Kidney (tissue), 14 donors: ENCODE data around the gene XYLT1. TPM values are rescaled to one million over a fixed set of nuclear protein-coding genes. Genes with fewer than 3 reads are reported as not detected.
A peak's percentile ranks its signal among the peaks of the same experiment; 100 is the strongest.

Source experiments
- DNase-seq, 5 donors: peaks; one replicate each; pipeline ENCODE4 v3.0.0-alpha.2; 2013 to 2020
- FAIRE-seq: peaks from 2 replicates; lab custom pipeline; 2012; peaks lifted over from hg19 to GRCh38; lab: Jason Lieb, UNC
- H3K27ac ChIP-seq, 2 donors: one replicate each; pipeline ENCODE4 v1.7.0; 2013; ENCODE audit warnings: low read depth in 2 of 2, low read length in 2 of 2, inconsistent platforms in 1 of 2
- H3K27me3 ChIP-seq: one replicate; pipeline ENCODE4 v1.7.1; 2013; ENCODE audit warnings: low read length, inconsistent platforms; ENCODE audit not compliant: control insufficient read depth, insufficient read depth
- H3K36me3 ChIP-seq, 3 donors: one replicate each; pipeline versions ENCODE4 v1.7.0 to v1.7.1; 2013; ENCODE audit warnings: low read length in 3 of 3, control low read depth in 1 of 3, inconsistent platforms in 1 of 3; ENCODE audit not compliant: insufficient read depth in 3 of 3, control insufficient read depth in 2 of 3
- H3K4me1 ChIP-seq, 3 donors: one replicate each; pipeline versions ENCODE4 v1.7.0 to v1.7.1; 2013; ENCODE audit warnings: low read length in 3 of 3, inconsistent platforms in 1 of 3, low read depth in 1 of 3; ENCODE audit not compliant: control insufficient read depth in 2 of 3, insufficient read depth in 2 of 3
- H3K4me3 ChIP-seq, 3 donors: one replicate each; pipeline versions ENCODE4 v1.7.0 to v1.8.1; 2013; ENCODE audit warnings: low read length in 3 of 3, control low read depth in 1 of 3, inconsistent platforms in 1 of 3
- H3K9ac ChIP-seq, 3 donors: one replicate each; pipeline versions ENCODE4 v1.7.0 to v1.7.1; 2013; ENCODE audit warnings: low read length in 3 of 3, control low read depth in 1 of 3, inconsistent platforms in 1 of 3
- H3K9me3 ChIP-seq, 3 donors: one replicate each; pipeline versions ENCODE4 v1.7.0 to v1.7.1; 2013; ENCODE audit warnings: low read length in 3 of 3, control low read depth in 1 of 3, inconsistent platforms in 1 of 3; ENCODE audit not compliant: control insufficient read depth in 2 of 3, insufficient read depth in 1 of 3
- intact Hi-C: fragments of 100-400 bp; cut with DNase I; formaldehyde crosslinking; loops from one replicate; pipeline ENCODE4 v1.11.1; 2022
- polyA plus RNA-seq: library from polyadenylated mRNA; stranded (reverse); fragments of 350-450 nt; fragmentation: Illumina TruSeq; extraction: RNeasy Lipid Tissue Mini Kit (QIAGEN cat#74804); gene quantifications from one replicate; pipeline ENCODE4 v1.2.3, GENCODE V29; 2014; ENCODE audit warnings: low read depth, low replicate concordance; ENCODE audit not compliant: insufficient read depth
- total RNA-seq: library from RNA; stranded (reverse); fragmentation: NEBNext Ultra II Directional; extraction: Animal tissue kit (Norgen Biotek cat#: 25700); gene quantifications from one replicate; pipeline ENCODE4 v1.2.1, GENCODE V29; 2021
- TF ChIP-seq, protein P1 (sequence below): IDR thresholded peaks from 3 replicates; pipeline ENCODE4 v1.5.1; 2012; ENCODE audit warnings: mild to moderate bottlenecking, moderate library complexity, borderline replicate concordance; ENCODE audit not compliant: insufficient read depth; ENCODE audit errors: extremely low read depth
- donor health status: control.
- donor health status: control.
- donor health status: control.
- donor health status: control.
- donor health status: control.
- donor health status: DM: yes; HTN: yes; CAD: no.
- donor health status: Normal renal cell carcinoma (clear cell type).

Gene XYLT1
- total and polyA plus RNA-seq, 2 donors from 2014 or later, result 0.52 to 7.6 TPM

DNA sequence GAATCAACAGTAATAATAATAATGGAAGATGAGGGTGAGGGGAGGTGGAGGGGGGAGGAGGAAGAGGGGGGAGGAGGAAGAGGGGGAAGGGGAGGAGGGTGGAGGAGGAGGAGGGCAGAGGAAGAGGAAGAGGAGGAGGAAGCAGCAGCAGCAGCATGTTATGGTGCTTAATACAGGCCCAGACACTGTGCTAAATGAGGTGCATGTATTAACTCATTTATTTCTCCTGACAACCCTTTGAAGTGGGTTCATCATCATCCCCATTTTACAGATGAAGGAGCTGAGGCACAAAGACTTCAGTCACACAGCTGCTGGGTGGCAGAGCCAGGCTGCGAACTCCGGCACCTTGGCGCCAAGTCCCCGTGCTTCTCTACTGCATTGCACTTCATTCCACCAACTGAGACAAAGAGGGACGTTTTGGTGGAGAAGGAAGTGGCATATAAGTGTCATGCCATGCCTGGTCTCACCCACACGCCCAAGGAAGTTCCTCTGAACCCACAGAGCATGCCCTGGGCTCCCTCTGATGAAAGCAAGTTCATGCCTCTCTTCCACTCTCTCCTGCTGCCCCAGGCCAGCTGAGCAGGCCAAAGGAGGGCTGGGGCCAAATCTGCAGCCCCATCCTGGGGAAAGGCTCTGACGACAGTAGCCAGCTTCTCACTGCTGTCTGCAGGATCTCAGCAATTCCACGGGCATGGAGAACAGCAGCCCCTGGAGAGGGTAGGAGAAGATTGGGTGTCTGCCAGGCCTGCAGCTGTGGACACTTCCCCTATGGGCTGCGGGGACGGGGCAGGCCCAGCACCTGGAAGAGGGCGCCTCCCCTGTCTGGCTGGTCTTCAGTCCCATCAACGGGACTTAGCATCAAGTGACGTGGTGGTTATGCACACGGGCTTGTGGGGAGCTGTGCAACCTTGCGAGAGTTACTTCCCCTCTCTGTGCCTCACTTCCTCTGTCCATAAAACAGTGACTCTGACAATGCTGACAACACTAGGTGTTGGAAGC is 21.8 kb downstream of the XYLT1 start:
- no peak overlapping the region for H3K27ac ChIP-seq
- TF ChIP-seq, protein P1, sequence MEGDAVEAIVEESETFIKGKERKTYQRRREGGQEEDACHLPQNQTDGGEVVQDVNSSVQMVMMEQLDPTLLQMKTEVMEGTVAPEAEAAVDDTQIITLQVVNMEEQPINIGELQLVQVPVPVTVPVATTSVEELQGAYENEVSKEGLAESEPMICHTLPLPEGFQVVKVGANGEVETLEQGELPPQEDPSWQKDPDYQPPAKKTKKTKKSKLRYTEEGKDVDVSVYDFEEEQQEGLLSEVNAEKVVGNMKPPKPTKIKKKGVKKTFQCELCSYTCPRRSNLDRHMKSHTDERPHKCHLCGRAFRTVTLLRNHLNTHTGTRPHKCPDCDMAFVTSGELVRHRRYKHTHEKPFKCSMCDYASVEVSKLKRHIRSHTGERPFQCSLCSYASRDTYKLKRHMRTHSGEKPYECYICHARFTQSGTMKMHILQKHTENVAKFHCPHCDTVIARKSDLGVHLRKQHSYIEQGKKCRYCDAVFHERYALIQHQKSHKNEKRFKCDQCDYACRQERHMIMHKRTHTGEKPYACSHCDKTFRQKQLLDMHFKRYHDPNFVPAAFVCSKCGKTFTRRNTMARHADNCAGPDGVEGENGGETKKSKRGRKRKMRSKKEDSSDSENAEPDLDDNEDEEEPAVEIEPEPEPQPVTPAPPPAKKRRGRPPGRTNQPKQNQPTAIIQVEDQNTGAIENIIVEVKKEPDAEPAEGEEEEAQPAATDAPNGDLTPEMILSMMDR, result no peak
- intact Hi-C loops, result no loop called here
- no peaks in the 10 kb centered on the region for H3K36me3 ChIP-seq
- H3K4me1 ChIP-seq, result peaks cover 0 to 3% (median 0%) of the 10 kb centered on the region in 3 donors
- H3K9me3 ChIP-seq, result no peaks in the 10 kb centered on the region
- H3K27me3 ChIP-seq, result no peaks in the 10 kb centered on the region
- no peak overlapping the region for H3K9ac ChIP-seq
- DNase-seq (no peak), FAIRE-seq (no peak)
- no peak overlapping the region for H3K4me3 ChIP-seq

DNA sequence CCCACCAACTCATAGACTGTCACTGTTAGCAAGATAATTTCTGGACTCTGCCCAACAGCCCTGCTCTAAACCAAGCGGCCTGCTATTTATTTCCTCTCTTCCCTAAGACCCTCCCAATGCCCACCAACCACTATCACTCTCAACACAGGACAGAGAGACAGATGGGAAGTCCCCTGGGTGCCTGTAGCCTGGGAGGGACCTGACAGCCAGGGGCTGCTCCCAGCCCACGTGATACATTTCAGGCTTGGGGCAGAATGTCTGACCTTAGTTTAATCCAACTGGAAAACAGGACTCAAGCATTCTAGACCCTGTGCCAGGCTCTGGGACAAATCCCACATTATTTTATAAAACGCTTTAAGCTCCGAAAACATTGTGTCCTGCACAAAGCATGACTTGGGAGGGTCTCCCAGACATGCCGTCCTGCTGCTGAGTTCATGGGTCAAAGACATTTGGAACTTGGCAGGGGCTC is 23.6 kb downstream of the XYLT1 start:
- intact Hi-C loops, result no loop called here
- no peak overlapping the region for H3K27ac ChIP-seq
- H3K9me3 ChIP-seq, result no peaks in the 10 kb centered on the region
- H3K4me3 ChIP-seq, result peak overlapping the region in 1 of 3 donors; percentile 10
- FAIRE-seq, result no peak
- peak in 1 of 5 donors; percentile 51 for DNase-seq
- no peaks in the 10 kb centered on the region for H3K36me3 ChIP-seq
- TF ChIP-seq, protein P1, result no peak
- H3K4me1 ChIP-seq, result peaks cover 0 to 3% (median 0%) of the 10 kb centered on the region in 3 donors
- no peaks in the 10 kb centered on the region for H3K27me3 ChIP-seq
- no peak overlapping the region for H3K9ac ChIP-seq

DNA sequence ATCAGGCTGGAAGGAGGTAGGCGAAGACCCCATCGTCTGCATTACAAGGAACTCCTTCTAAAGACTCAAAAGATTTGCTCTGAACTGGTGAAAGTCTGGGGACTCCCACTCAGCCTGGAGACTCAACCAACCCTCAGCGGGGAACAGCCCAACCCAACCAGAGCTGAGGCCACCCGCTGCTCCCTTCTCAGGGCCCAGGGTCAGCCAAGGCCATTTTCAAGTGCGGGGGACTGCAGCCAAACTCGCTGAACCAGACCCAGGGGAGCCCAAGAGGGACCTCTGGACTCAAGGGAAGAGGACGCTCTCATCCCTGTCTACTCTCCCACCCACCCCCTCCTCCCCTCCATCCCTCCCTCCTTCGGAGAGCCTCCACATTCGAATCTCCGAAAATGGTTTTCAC is 24.1 kb downstream of the XYLT1 start:
- FAIRE-seq, result no peak
- Histone ChIP-seq H3K4me1 (peaks cover 0 to 3% (median 0%) of the 10 kb centered on the region in 3 donors), H3K27ac (no peak overlapping the region)

More for the DNA sequence above, 24.1 kb downstream of the XYLT1 start:
- Histone ChIP-seq H3K4me3 (no peak overlapping the region), H3K27me3 (no peaks in the 10 kb centered on the region), H3K9me3 (no peaks in the 10 kb centered on the region), H3K36me3 (no peaks in the 10 kb centered on the region), H3K9ac (no peak overlapping the region)
- peak in 2 of 5 donors; percentile 45 to 88 for DNase-seq
- TF ChIP-seq, protein P1, result no peak
- intact Hi-C loops, result no loop called here
